Heart left ventricle (tissue), 16 donors: ENCODE results near the gene NQO1. TPM values are rescaled to one million over a fixed set of nuclear protein-coding genes. Genes with fewer than 3 reads are reported as not detected.

Experiments used
- ATAC-seq, 4 donors: fragments of 200-7000 bp; cut with Tn5 transposase; one replicate each; pipeline ENCODE4 v1.9.1; 2020 to 2022; ENCODE audit warnings: moderate library complexity in 4 of 4, mild to moderate bottlenecking in 3 of 4, moderate number of reproducible peaks in 1 of 4
- DNase-seq, 5 donors: peaks; one replicate each; pipeline ENCODE4 v3.0.0-alpha.2; 2020
- H3K27ac ChIP-seq, 12 donors: fragments of 200-600 bp; sonication (generic) in 4 of 12; one replicate each; pipeline versions ENCODE4 v1.5.0 to v1.8.0; 2016 to 2022; ENCODE audit warnings: mild to moderate bottlenecking in 2 of 12
- H3K27me3 ChIP-seq, 9 donors: fragments of 200-600 bp; sonication (generic) in 2 of 9; one replicate each; pipeline versions ENCODE4 v1.5.1 to v1.8.0; 2016 to 2022; ENCODE audit warnings: mild to moderate bottlenecking in 3 of 9
- H3K36me3 ChIP-seq, 9 donors: fragments of 200-600 bp; sonication (generic) in 2 of 9; one replicate each; pipeline versions ENCODE4 v1.5.0 to v1.8.0; 2018 to 2022; ENCODE audit warnings: mild to moderate bottlenecking in 2 of 9
- H3K4me1 ChIP-seq, 12 donors: fragments of 200-600 bp; sonication (generic) in 4 of 12; one replicate each; pipeline versions ENCODE4 v1.5.0 to v1.8.0; 2016 to 2022; ENCODE audit warnings: mild to moderate bottlenecking in 3 of 12
- H3K4me3 ChIP-seq, 12 donors: fragments of 200-600 bp; sonication (generic) in 4 of 12; one replicate each; pipeline versions ENCODE4 v1.5.0 to v1.8.0; 2017 to 2022; ENCODE audit warnings: mild to moderate bottlenecking in 9 of 12, moderate library complexity in 4 of 12
- H3K9me3 ChIP-seq, 12 donors: fragments of 200-600 bp; sonication (generic) in 4 of 12; one replicate each; pipeline versions ENCODE4 v1.5.0 to v1.8.0; 2016 to 2022; ENCODE audit warnings: mild to moderate bottlenecking in 1 of 12
- CTCF ChIP-seq, 12 donors: fragments of 200-600 bp; sonication (generic) in 4 of 12; IDR thresholded peaks; one replicate each; pipeline versions ENCODE4 v1.5.0 to v1.8.0; 2018 to 2022; ENCODE audit warnings: antibody characterized with exemption in 12 of 12, mild to moderate bottlenecking in 5 of 12
- POLR2A ChIP-seq, 2 donors: fragments of 450-650 bp; IDR thresholded peaks; one replicate each; pipeline ENCODE4 v1.6.1; 2017; ENCODE audit warnings: antibody characterized with exemption in 2 of 2, mild to moderate bottlenecking in 2 of 2, moderate library complexity in 2 of 2
- WGBS, 4 donors: extraction: QIAGEN DNeasy Blood & Tissue Kit in 2 of 4; methylation state at CpG; one replicate each; pipeline versions ENCODE4 v1.1.5 to v1.1.7; 2013 to 2018; 5-methylcytosine and 5-hydroxymethylcytosine counted together
- intact Hi-C, 10 donors: fragments of 100-400 bp; cut with DNase I; formaldehyde crosslinking; loops; one replicate each; pipeline versions ENCODE4 v1.11.1 to v1.14.2; 2022
- polyA plus RNA-seq, 2 donors: library from polyadenylated mRNA; stranded (reverse); fragments of 200-250 nt; gene quantifications; one replicate each; pipeline ENCODE4 v1.2.3, GENCODE V29; 2013
- total RNA-seq, 9 donors: library from RNA; depleted of rRNA in 2 of 9; stranded (reverse); fragments of >200 nt in 2 of 9; fragmentation: NEBNext Ultra II Directional in 3 of 9; extraction: Animal tissue kit (Norgen Biotek cat#: 25700) in 3 of 9; gene quantifications; one replicate each; pipeline versions ENCODE4 v1.1.0 to v1.2.4, GENCODE V29; 2016 to 2023
- donor health status: ischemic (EF 13 %, LVEDD 7.1; RV severe dilation, severe dysfunction).
- donor health status: healthy with polysubstance abuse.
- donor health status: DM: no; HTN: yes; CAD: no.
- donor health status: DM: no; HTN: no; CAD: no.
- donor health status: ischemic (EF 25% LVEDD 6.9; RV normal size, moderate dysfunction).
- donor health status: ischemic (EF 25% LVEDD 5.7; RV mildly dilated, moderate dysfunction).
- donor health status: healthy.
- donor health status: DM: yes; HTN: yes; CAD: no.
- donor health status: ischemic (EF 35%, LVEDD 5.7; RV mildly dilated, moderate dysfunction).
- donor health status: nonischemic (EF 11% LVEDD 7.7; RV severe dilation, severe dysfunction).
- donor health status: DM: yes; HTN: yes; CAD: no.
- donor health status: PGD.
- donor health status: ischemic (EF 29% LVEDD 5.4; RV normal size, mild dysfunction).
- donor health status: nonischemic (EF 23%, LVEDD 6.1; RV moderate dilation, normal function).

NQO1 gene
- total and polyA plus RNA-seq, 11 donors, result 7.6 to 76.8 (median 12.8) TPM

GRCh38 chr16:69698404-69698803 is 28.0 kb downstream of the NQO1 start:
- H3K27ac ChIP-seq, result no peak overlapping the region
- H3K27me3 ChIP-seq, result no peaks in the 10 kb centered on the region
- ATAC-seq, result no peak
- no peaks in the 10 kb centered on the region for H3K9me3 ChIP-seq
- no peak for DNase-seq
- TF ChIP-seq POLR2A (IDR thresholded peaks at IDR 0.05) (no peak), CTCF (IDR thresholded peaks at IDR 0.05) (no peak)
- intact Hi-C loops, result loop anchor here in 1 of 10 donors (10.0 kb wide), 1 partner anchor 304 kb away; no protein-coding TSS in a partner anchor
- H3K36me3 ChIP-seq, result peaks cover 3 to 91% (median 63%) of the 10 kb centered on the region in 9 donors
- 92 to 94% (median 93%) methylated on average over 3 of the region's 3 CpGs for WGBS, 4 donors
- H3K4me3 ChIP-seq, result no peak overlapping the region
- no peaks in the 10 kb centered on the region for H3K4me1 ChIP-seq

DNA sequence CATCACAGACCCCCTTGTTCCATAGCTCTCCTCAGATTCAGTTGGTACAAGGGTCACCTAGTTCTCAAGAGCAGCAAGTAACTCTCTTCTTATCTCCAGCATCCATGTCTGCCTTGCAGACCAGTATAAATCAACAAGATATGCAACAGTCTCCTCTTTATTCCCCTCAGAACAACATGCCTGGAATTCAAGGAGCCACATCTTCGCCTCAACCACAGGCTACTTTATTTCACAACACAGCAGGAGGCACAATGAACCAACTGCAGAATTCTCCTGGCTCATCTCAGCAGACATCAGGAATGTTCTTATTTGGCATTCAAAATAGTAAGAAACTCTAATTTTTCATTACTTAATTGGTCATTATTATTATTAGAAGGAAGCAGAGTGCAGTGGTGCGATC is 32.4 kb downstream of the NQO1 start:
- H3K36me3 ChIP-seq, result peaks cover 6 to 100% (median 84%) of the 10 kb centered on the region in 9 donors
- no peaks in the 10 kb centered on the region for H3K27me3 ChIP-seq
- H3K4me3 ChIP-seq, result no peak overlapping the region
- H3K4me1 ChIP-seq, result no peaks in the 10 kb centered on the region
- no peaks in the 10 kb centered on the region for H3K9me3 ChIP-seq
- ATAC-seq (no peak), DNase-seq (no peak)
- no peak for TF ChIP-seq CTCF (IDR thresholded peaks at IDR 0.05)
- no peak for TF ChIP-seq POLR2A (IDR thresholded peaks at IDR 0.05)
- intact Hi-C loops, result loop anchor here in 1 of 10 donors (10.0 kb wide), 1 partner anchor 299 kb away; no protein-coding TSS in a partner anchor
- H3K27ac ChIP-seq, result no peak overlapping the region
- WGBS, 4 donors, result 94 to 98% (median 96%) methylated on average over 2 of the region's 2 CpGs

GRCh38 chr16:69691980-69692911 is 34.1 kb downstream of the NQO1 start:
- no peak overlapping the region for H3K27ac ChIP-seq
- H3K27me3 ChIP-seq, result no peaks in the 10 kb centered on the region
- intact Hi-C loops, result loop anchor here in 1 of 10 donors (10.0 kb wide), 1 partner anchor 297 kb away; no protein-coding TSS in a partner anchor
- no peaks in the 10 kb centered on the region for H3K4me1 ChIP-seq
- no peaks in the 10 kb centered on the region for H3K9me3 ChIP-seq
- DNase-seq (no peak), ATAC-seq (peak in 3 of 4 donors; percentile 42 to 56 (median 43))
- no peak overlapping the region for H3K4me3 ChIP-seq
- H3K36me3 ChIP-seq, result peaks cover 6 to 93% (median 84%) of the 10 kb centered on the region in 9 donors
- WGBS, 4 donors, result 62 to 79% (median 76%) methylated on average over 4 of the region's 4 CpGs
- TF ChIP-seq CTCF (IDR thresholded peaks at IDR 0.05), result no peak
- TF ChIP-seq POLR2A (IDR thresholded peaks at IDR 0.05), result no peak

DNA sequence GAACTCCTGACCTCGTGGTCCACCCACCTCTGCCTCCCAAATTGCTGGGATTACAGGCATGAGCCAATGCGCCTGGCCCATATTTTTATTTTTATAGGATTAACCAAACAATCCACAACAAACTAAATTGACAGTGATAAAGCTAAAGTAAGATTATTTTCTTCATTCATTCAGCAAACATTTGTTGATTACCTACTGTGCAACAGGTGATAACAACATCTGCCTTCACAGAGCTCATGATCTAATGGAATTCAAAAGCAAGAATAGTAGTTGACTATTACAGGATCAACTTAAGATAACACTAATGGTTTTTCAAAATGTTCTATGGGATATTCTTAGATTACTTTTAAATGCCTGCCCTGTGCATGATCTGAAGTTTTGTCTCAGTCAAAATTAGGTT is 37.8 kb downstream of the NQO1 start:
- Histone ChIP-seq H3K27me3 (no peaks in the 10 kb centered on the region), H3K36me3 (peaks cover 4 to 93% (median 81%) of the 10 kb centered on the region in 9 donors), H3K4me3 (no peak overlapping the region), H3K27ac (no peak overlapping the region), H3K4me1 (no peaks in the 10 kb centered on the region), H3K9me3 (no peaks in the 10 kb centered on the region)
- DNase-seq, result no peak
- TF ChIP-seq CTCF (IDR thresholded peaks at IDR 0.05), result no peak
- no peak for TF ChIP-seq POLR2A (IDR thresholded peaks at IDR 0.05)
- intact Hi-C loops, result no loop called here
- WGBS, 4 donors, result 92 to 97% (median 97%) methylated on average over 2 of the region's 2 CpGs
- ATAC-seq, result no peak
